ENCODE data around the gene TMEM72. TPM values are rescaled to one million over a fixed set of nuclear protein-coding genes. Genes with fewer than 3 reads are reported as not detected.

Gene TMEM72
- total and polyA plus RNA-seq, 4 donors: 0.33 to 8.0 (median 0.92) TPM

DNA sequence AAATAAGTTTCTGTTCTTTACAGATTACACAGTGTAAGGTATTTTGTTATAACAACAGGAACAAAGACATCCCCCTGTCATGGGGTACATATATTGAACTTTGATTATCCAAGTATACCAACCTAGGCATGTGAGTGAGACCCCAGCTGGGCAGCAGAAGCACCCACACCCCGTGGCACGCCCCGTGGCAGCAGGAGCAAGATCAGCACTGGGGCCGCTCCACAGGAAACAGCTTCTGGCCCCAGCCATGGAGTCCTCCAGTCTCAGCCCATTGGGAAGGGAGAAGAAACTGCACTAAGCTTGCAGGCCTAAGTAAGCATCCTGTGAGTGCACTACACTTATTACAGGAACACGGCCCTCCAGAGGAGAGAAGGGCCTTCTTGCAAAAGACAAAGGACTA lies 24.2 kb upstream of the TMEM72 start:
- Histone ChIP-seq H3K36me3 (ENCODE audit: control insufficient read depth, insufficient read depth, low read length) (no peaks in the 10 kb centered on the region), H3K27ac (ENCODE audit: low read depth, low read length) (no peak overlapping the region), H3K9me3 (ENCODE audit: control insufficient read depth, insufficient read depth, low read length) (no peaks in the 10 kb centered on the region), H3K4me1 (ENCODE audit: control insufficient read depth, insufficient read depth, low read length) (peaks cover 9% of the 10 kb centered on the region), H3K27me3 (ENCODE audit: control insufficient read depth, insufficient read depth, low read length) (no peaks in the 10 kb centered on the region), H3K4me3 (ENCODE audit: low read depth, low read length) (no peak overlapping the region)
- 100% methylated on average over 1 of the region's 5 CpGs for WGBS (ENCODE audit: insufficient coverage)
- no peak for DNase-seq (ENCODE audit: low read depth in 4 of 6, low spot score in 6 of 6)

- 97% methylated on average over 3 of the region's 4 CpGs for WGBS (ENCODE audit: insufficient coverage)
- Histone ChIP-seq H3K36me3 (ENCODE audit: control insufficient read depth, insufficient read depth, low read length) (no peaks in the 10 kb centered on the region), H3K9me3 (ENCODE audit: control insufficient read depth, insufficient read depth, low read length) (no peaks in the 10 kb centered on the region), H3K4me3 (ENCODE audit: low read depth, low read length) (no peak overlapping the region), H3K4me1 (ENCODE audit: control insufficient read depth, insufficient read depth, low read length) (peaks cover 4% of the 10 kb centered on the region), H3K27me3 (ENCODE audit: control insufficient read depth, insufficient read depth, low read length) (no peaks in the 10 kb centered on the region), H3K27ac (ENCODE audit: low read depth, low read length) (no peak overlapping the region)
- no peak for DNase-seq (ENCODE audit: low read depth in 4 of 6, low spot score in 6 of 6)
Observed at GRCh38 chr10:44888886-44889285, 22.3 kb upstream of the TMEM72 start.

DNA sequence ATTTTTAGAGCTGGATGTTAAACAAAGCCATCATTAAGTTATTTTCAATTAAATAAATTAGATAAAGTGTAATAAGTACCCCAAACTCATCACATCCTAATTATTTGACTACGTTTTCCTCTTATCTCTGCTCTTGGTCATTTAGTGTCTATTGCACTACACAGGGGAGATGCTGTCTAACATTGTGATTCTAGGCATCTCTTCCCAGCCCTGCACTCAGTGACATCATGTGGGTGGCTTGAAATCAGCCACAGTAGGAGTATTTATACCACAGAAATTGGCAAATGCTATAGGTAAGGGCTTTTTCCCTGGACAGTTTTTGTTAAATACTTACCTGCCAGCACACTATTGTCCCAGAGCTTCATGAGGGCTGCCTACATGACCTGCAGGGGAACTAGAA lies 21.3 kb upstream of the TMEM72 start:
- no peak overlapping the region for H3K27ac ChIP-seq (ENCODE audit: low read depth, low read length)
- H3K4me1 ChIP-seq (ENCODE audit: control insufficient read depth, insufficient read depth, low read length): peaks cover 4% of the 10 kb centered on the region
- peak in 1 of 6 donors; percentile 31 for DNase-seq (ENCODE audit: low read depth in 4 of 6, low spot score in 6 of 6)
- H3K36me3 ChIP-seq (ENCODE audit: control insufficient read depth, insufficient read depth, low read length): no peaks in the 10 kb centered on the region
- WGBS (ENCODE audit: insufficient coverage): no CpG with 5 or more reads among the region's 1 CpG
- no peaks in the 10 kb centered on the region for H3K9me3 ChIP-seq (ENCODE audit: control insufficient read depth, insufficient read depth, low read length)
- no peaks in the 10 kb centered on the region for H3K27me3 ChIP-seq (ENCODE audit: control insufficient read depth, insufficient read depth, low read length)
- no peak overlapping the region for H3K4me3 ChIP-seq (ENCODE audit: low read depth, low read length)

- Histone ChIP-seq H3K4me1 (ENCODE audit: control insufficient read depth, insufficient read depth, low read length) (peaks cover 7% of the 10 kb centered on the region), H3K27ac (ENCODE audit: low read depth, low read length) (no peak overlapping the region), H3K27me3 (ENCODE audit: control insufficient read depth, insufficient read depth, low read length) (no peaks in the 10 kb centered on the region), H3K36me3 (ENCODE audit: control insufficient read depth, insufficient read depth, low read length) (no peaks in the 10 kb centered on the region), H3K4me3 (ENCODE audit: low read depth, low read length) (no peak overlapping the region), H3K9me3 (ENCODE audit: control insufficient read depth, insufficient read depth, low read length) (no peaks in the 10 kb centered on the region)
- 92% methylated on average over 6 of the region's 6 CpGs for WGBS (ENCODE audit: insufficient coverage)
- DNase-seq (ENCODE audit: low read depth in 4 of 6, low spot score in 6 of 6): no peak
Observed at GRCh38 chr10:44890696-44891563, 20.2 kb upstream of the TMEM72 start.

DNA sequence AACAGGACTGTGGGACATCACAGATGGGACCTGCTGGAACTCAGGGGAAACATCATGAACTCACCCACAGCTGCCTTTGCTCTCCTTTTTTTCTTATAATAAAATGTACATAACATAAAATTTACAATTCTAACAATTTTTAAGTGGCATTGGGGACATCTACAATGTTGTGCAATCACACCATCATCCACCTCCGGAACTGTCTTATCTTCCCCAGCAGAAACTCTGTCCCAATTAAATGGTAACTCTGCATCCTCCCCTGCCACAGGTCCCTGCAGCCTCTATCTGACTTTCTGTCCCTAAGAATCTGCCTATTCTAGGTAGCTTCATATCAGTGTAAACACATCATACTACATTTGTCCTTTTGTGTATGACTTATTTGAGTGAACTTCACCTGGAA lies 19.4 kb upstream of the TMEM72 start:
- DNase-seq (ENCODE audit: low read depth in 4 of 6, low spot score in 6 of 6): no peak
- no peak overlapping the region for H3K4me3 ChIP-seq (ENCODE audit: low read depth, low read length)
- 83% methylated on average over 1 of the region's 1 CpG for WGBS (ENCODE audit: insufficient coverage)
- no peaks in the 10 kb centered on the region for H3K36me3 ChIP-seq (ENCODE audit: control insufficient read depth, insufficient read depth, low read length)
- no peak overlapping the region for H3K27ac ChIP-seq (ENCODE audit: low read depth, low read length)
- H3K4me1 ChIP-seq (ENCODE audit: control insufficient read depth, insufficient read depth, low read length): peaks cover 7% of the 10 kb centered on the region
- H3K9me3 ChIP-seq (ENCODE audit: control insufficient read depth, insufficient read depth, low read length): no peaks in the 10 kb centered on the region
- H3K27me3 ChIP-seq (ENCODE audit: control insufficient read depth, insufficient read depth, low read length): no peaks in the 10 kb centered on the region

DNA sequence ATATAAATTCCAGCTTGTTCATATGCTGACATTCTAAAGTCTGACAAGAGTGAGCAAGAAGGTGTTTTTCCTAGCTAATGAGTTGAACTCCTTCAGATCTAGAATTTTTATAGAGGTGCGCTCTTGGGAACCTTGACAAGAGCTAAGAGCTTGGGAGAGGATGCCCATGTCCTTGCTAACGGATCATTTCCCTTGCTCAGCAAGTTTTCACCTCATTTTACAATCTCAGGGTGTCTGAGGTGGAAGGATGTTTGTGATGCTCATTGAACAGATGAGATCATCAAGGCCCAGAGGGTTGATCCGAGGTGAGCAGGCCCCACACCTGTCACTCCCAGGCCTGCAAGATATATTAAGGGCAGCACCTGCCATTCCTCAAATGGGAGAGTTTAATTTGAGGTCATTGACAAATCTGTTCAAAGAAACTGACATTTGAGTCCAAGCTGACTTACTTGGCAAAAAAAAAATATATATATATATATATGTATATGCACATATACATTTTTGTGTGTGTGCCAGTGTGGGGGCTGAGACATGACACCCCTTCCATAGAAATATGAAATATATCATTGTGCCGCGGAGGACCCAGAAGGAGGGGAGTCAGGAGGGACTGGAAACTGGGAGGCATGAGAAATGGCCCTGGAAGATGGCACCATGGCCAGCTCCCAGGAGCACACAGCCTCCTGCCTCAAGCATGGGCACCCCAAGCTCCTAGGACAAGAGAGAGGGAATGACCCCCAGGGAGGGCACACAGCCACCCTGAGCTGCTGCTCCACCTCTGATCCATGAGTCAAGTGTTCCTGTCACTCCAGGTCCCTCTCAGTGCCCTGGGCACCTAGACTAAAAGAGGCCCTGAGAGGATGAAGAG lies 17.3 kb upstream of the TMEM72 start:
- Histone ChIP-seq H3K9me3 (ENCODE audit: control insufficient read depth, insufficient read depth, low read length) (no peaks in the 10 kb centered on the region), H3K36me3 (ENCODE audit: control insufficient read depth, insufficient read depth, low read length) (no peaks in the 10 kb centered on the region), H3K27me3 (ENCODE audit: control insufficient read depth, insufficient read depth, low read length) (no peaks in the 10 kb centered on the region), H3K27ac (ENCODE audit: low read depth, low read length) (no peak overlapping the region), H3K4me1 (ENCODE audit: control insufficient read depth, insufficient read depth, low read length) (peaks cover 11% of the 10 kb centered on the region), H3K4me3 (ENCODE audit: low read depth, low read length) (no peak overlapping the region)
- no CpG with 5 or more reads among the region's 5 CpGs for WGBS (ENCODE audit: insufficient coverage)
- DNase-seq (ENCODE audit: low read depth in 4 of 6, low spot score in 6 of 6): no peak

DNA sequence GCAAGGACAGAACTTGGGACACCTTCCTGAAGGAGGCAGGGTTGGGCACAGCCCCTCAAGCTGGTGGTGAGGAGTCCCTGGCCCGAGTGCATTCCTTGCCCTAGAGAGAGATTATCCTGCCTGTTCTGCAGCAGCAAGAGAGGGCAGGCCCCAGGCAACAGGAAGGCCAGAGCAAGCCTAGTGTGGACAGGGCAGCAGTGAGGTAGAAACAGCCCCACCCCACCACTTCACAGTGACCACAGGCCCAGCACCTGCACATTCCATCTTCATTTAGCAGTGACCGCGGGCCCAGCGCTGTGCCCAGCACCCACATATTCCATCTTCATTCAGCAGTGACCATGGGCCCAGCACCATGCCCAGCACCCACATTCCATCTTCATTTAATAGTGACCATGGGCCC lies 16.4 kb upstream of the TMEM72 start:
- Histone ChIP-seq H3K4me3 (ENCODE audit: low read depth, low read length) (no peak overlapping the region), H3K27me3 (ENCODE audit: control insufficient read depth, insufficient read depth, low read length) (no peaks in the 10 kb centered on the region), H3K27ac (ENCODE audit: low read depth, low read length) (no peak overlapping the region), H3K4me1 (ENCODE audit: control insufficient read depth, insufficient read depth, low read length) (peaks cover 14% of the 10 kb centered on the region), H3K9me3 (ENCODE audit: control insufficient read depth, insufficient read depth, low read length) (no peaks in the 10 kb centered on the region), H3K36me3 (ENCODE audit: control insufficient read depth, insufficient read depth, low read length) (no peaks in the 10 kb centered on the region)
- 84% methylated on average over 4 of the region's 4 CpGs for WGBS (ENCODE audit: insufficient coverage)
- DNase-seq (ENCODE audit: low read depth in 4 of 6, low spot score in 6 of 6): no peak

DNA sequence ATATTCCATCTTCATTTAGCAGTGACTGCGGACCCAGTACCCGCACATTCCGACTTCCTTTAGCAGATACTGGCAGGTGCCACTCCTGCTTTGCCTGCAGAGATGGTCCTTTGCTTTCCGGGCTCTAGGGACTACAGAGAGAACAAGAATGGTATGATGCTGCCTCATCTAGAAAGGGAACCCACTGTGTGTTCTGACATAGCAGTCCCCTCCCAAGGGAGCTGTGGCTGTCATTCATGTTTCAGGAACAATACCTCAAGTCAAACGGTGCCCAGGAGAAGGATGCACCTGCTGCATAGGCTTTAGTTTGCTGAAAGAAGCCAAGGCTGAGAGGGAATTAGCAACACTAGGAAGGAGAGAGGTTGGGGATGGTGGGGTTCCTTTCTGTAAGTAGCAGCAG lies 15.9 kb upstream of the TMEM72 start:
- Histone ChIP-seq H3K27me3 (ENCODE audit: control insufficient read depth, insufficient read depth, low read length) (no peaks in the 10 kb centered on the region), H3K4me1 (ENCODE audit: control insufficient read depth, insufficient read depth, low read length) (peaks cover 16% of the 10 kb centered on the region), H3K27ac (ENCODE audit: low read depth, low read length) (no peak overlapping the region), H3K36me3 (ENCODE audit: control insufficient read depth, insufficient read depth, low read length) (no peaks in the 10 kb centered on the region), H3K9me3 (ENCODE audit: control insufficient read depth, insufficient read depth, low read length) (no peaks in the 10 kb centered on the region), H3K4me3 (ENCODE audit: low read depth, low read length) (no peak overlapping the region)
- WGBS (ENCODE audit: insufficient coverage): 78% methylated on average over 5 of the region's 5 CpGs
- DNase-seq (ENCODE audit: low read depth in 4 of 6, low spot score in 6 of 6): no peak

- Histone ChIP-seq H3K4me1 (ENCODE audit: control insufficient read depth, insufficient read depth, low read length) (peaks cover 16% of the 10 kb centered on the region), H3K36me3 (ENCODE audit: control insufficient read depth, insufficient read depth, low read length) (no peaks in the 10 kb centered on the region), H3K4me3 (ENCODE audit: low read depth, low read length) (no peak overlapping the region), H3K27ac (ENCODE audit: low read depth, low read length) (no peak overlapping the region), H3K27me3 (ENCODE audit: control insufficient read depth, insufficient read depth, low read length) (no peaks in the 10 kb centered on the region), H3K9me3 (ENCODE audit: control insufficient read depth, insufficient read depth, low read length) (no peaks in the 10 kb centered on the region)
- no peak for DNase-seq (ENCODE audit: low read depth in 4 of 6, low spot score in 6 of 6)
- WGBS (ENCODE audit: insufficient coverage): 82% methylated on average over 6 of the region's 7 CpGs
Observed at GRCh38 chr10:44897049-44897448, 14.1 kb upstream of the TMEM72 start.
